T-helper 2 cell treated with Interferon-gamma antibody and Interleukin-4, amounts not matched to agents 5 μg/mL and 100 μg/mL, for 36 hours (primary cell): ENCODE measurements around the gene ANKRD24.
"Not testable (repeated sequence)": the region's sequence is repeated elsewhere in the genome, so short reads cannot be mapped to it uniquely, and the experiment has no call there.

Experiments
- DNase-seq: peaks from one replicate; pipeline ENCODE4 v3.0.0; 2021; ENCODE audit warnings: low spot score
- H3K27ac Mint-ChIP-seq: one replicate; pipeline ENCODE4 v1.8.0; 2021; ENCODE audit warnings: mild to moderate bottlenecking, mixed read lengths
- H3K27me3 Mint-ChIP-seq: one replicate; pipeline ENCODE4 v1.8.0; 2021; ENCODE audit warnings: low read depth, mixed read lengths
- H3K36me3 Mint-ChIP-seq: one replicate; pipeline ENCODE4 v1.8.0; 2021; ENCODE audit warnings: low read depth, mixed read lengths
- H3K4me1 Mint-ChIP-seq: one replicate; pipeline ENCODE4 v1.8.0; 2021; ENCODE audit warnings: low read depth, mixed read lengths
- H3K4me3 Mint-ChIP-seq: one replicate; pipeline ENCODE4 v1.8.0; 2022; ENCODE audit warnings: mild to moderate bottlenecking, moderate library complexity, mixed read lengths
- H3K9me3 Mint-ChIP-seq: one replicate; pipeline ENCODE4 v1.8.0; 2021; ENCODE audit warnings: mixed read lengths

ANKRD24 gene

DNA sequence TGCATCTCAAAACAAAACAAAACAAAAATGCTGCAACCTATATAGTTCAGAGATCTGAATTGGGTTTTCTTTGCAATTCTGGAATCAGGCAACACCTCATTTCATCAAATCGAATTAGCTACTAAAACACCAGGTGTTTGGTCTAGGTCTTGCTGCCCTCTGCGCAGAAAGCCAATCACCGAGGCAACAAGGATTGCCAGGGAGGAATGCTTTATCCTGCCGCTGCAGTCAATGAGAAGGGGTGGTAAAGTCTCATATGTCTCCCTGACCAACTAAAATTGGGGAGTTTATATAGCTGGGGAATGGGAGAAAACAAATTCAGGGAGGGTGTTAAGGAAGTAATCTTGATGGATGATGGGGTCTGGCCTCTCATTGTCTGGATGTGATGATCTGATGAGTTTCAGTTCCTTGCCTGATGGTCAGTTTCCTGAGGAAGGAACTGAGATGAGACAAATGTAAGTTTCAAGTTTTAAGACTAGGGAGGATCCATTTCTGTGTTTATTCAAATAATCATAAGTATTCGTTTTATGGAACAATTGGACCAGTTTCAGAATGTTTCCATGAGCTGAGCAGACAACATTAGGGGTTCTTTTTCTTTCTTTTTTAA, 59.4 kb downstream of the ANKRD24 start:
- Mint-ChIP-seq H3K4me1 (peaks cover 6% of the 10 kb centered on the region), H3K36me3 (peaks cover 1% of the 10 kb centered on the region), H3K4me3 (no peak overlapping the region), H3K27me3 (no peaks in the 10 kb centered on the region), H3K9me3 (peaks cover 5% of the 10 kb centered on the region), H3K27ac (no peak overlapping the region)
- no peak for DNase-seq

DNA sequence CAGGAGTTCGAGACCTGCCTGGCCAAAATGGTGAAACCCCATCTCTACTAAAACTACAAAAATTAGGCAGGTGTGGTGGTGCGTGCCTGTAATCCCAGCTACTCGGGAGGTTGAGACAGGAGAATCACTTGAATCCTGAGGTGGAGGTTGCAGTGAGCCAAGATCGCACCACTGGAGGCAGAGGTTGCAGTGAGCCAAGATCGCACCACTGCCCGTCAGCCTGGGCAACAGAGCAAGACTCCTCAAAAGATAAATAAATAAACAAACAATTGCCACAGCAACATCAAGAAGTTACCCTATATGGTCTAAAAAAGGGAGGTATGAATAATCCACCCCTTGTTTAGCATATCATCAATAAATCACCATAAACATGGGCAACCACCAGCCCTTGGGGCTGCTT, 63.4 kb downstream of the ANKRD24 start:
- DNase-seq, H3K27ac Mint-ChIP-seq, H3K4me3 Mint-ChIP-seq, H3K9me3 Mint-ChIP-seq, H3K27me3 Mint-ChIP-seq: not testable (repeated sequence)
- Mint-ChIP-seq H3K4me1 (peaks cover 13% of the 10 kb centered on the region), H3K36me3 (peaks cover 26% of the 10 kb centered on the region)

- H3K9me3 Mint-ChIP-seq = peaks cover 2% of the 10 kb centered on the region
- H3K27ac Mint-ChIP-seq = peak within 1 kb of the TSS; percentile 99
- DNase-seq = peak; percentile 99
- peaks cover 13% of the 10 kb centered on the region for H3K4me1 Mint-ChIP-seq
- H3K4me3 Mint-ChIP-seq = peak within 1 kb of the TSS; percentile 92
- H3K36me3 Mint-ChIP-seq = peaks cover 32% of the 10 kb centered on the region
- H3K27me3 Mint-ChIP-seq = no peaks in the 10 kb centered on the region
These were observed 64.5 kb downstream of the ANKRD24 start, which contains the start of gene YJU2 for GRCh38 chr19:4246767-4247593. Gene YJU2 (plus strand): TSS chr19:4247080. CDS start chr19:4247147, 67 bp downstream.

GRCh38 chr19:4256563-4256962, 74.1 kb downstream of the ANKRD24 start:
- no peaks in the 10 kb centered on the region for H3K4me1 Mint-ChIP-seq
- peaks cover 10% of the 10 kb centered on the region for H3K9me3 Mint-ChIP-seq
- H3K36me3 Mint-ChIP-seq = peaks cover 52% of the 10 kb centered on the region
- no peak overlapping the region for H3K4me3 Mint-ChIP-seq
- H3K27ac Mint-ChIP-seq = no peak overlapping the region
- DNase-seq = no peak
- no peaks in the 10 kb centered on the region for H3K27me3 Mint-ChIP-seq

GRCh38 chr19:4257025-4257424, 74.5 kb downstream of the ANKRD24 start:
- peaks cover 10% of the 10 kb centered on the region for H3K9me3 Mint-ChIP-seq
- DNase-seq = no peak
- peaks cover 48% of the 10 kb centered on the region for H3K36me3 Mint-ChIP-seq
- H3K4me3 Mint-ChIP-seq = no peak overlapping the region
- no peak overlapping the region for H3K27ac Mint-ChIP-seq
- H3K4me1 Mint-ChIP-seq = no peaks in the 10 kb centered on the region
- no peaks in the 10 kb centered on the region for H3K27me3 Mint-ChIP-seq

DNA sequence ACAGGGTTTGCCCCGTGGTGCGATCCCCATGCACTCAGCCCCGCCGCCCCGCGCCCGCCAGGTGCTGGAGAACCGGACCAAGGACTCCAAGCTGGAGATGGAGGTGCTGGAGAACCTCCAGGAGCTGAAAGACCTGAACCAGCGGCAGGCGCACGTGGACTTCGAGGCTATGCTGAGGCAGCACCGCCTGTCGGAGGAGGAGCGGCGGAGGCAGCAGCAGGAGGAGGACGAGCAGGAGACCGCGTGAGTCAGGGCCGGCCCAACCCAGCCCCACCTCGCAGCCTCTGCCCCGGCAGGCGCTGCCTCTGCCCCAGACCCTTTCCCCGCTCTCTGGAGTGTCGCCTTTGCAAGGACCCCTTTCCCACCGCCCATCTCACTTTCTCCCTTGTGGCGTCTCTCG, 75.7 kb downstream of the ANKRD24 start:
- peaks cover 39% of the 10 kb centered on the region for H3K36me3 Mint-ChIP-seq
- no peak for DNase-seq
- H3K27ac Mint-ChIP-seq = no peak overlapping the region
- H3K27me3 Mint-ChIP-seq = no peaks in the 10 kb centered on the region
- H3K4me3 Mint-ChIP-seq = no peak overlapping the region
- H3K9me3 Mint-ChIP-seq = peaks cover 10% of the 10 kb centered on the region
- H3K4me1 Mint-ChIP-seq = no peaks in the 10 kb centered on the region

- H3K27ac Mint-ChIP-seq = no peak overlapping the region
- H3K9me3 Mint-ChIP-seq = no peaks in the 10 kb centered on the region
- H3K4me3 Mint-ChIP-seq = no peak overlapping the region
- no peak for DNase-seq
- H3K36me3 Mint-ChIP-seq = peaks cover 29% of the 10 kb centered on the region
- no peaks in the 10 kb centered on the region for H3K27me3 Mint-ChIP-seq
- H3K4me1 Mint-ChIP-seq = peaks cover 4% of the 10 kb centered on the region
These were observed 78.2 kb downstream of the ANKRD24 start for GRCh38 chr19:4260613-4261191.

DNA sequence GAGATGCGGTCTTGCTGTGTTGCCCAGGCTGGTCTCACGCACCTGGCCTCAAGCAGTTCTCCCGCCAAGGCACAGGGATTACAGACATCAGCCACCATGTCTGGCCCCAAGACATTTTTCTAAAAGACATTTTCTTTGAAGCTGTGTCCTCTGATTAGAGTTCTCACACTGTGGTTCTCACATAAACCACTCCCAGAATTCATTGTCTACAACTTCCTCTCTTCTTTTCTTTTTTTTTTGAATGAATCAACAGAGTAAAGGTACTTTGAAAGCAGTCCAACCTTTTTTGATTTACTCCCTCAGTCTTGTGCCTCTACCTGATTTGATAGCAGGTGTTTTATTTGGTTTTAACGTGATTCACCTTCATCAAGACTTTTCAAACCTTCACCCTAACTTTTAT, 82.3 kb downstream of the ANKRD24 start:
- peaks cover 6% of the 10 kb centered on the region for H3K4me1 Mint-ChIP-seq
- H3K9me3 Mint-ChIP-seq = no peaks in the 10 kb centered on the region
- peak overlapping the region; percentile 64 for H3K27ac Mint-ChIP-seq
- no peaks in the 10 kb centered on the region for H3K27me3 Mint-ChIP-seq
- no peak overlapping the region for H3K4me3 Mint-ChIP-seq
- no peak for DNase-seq
- peaks cover 31% of the 10 kb centered on the region for H3K36me3 Mint-ChIP-seq

GRCh38 chr19:4266253-4267000, 83.9 kb downstream of the ANKRD24 start:
- H3K9me3 Mint-ChIP-seq = no peaks in the 10 kb centered on the region
- peaks cover 31% of the 10 kb centered on the region for H3K36me3 Mint-ChIP-seq
- DNase-seq = no peak
- H3K4me3 Mint-ChIP-seq = no peak overlapping the region
- H3K27me3 Mint-ChIP-seq = no peaks in the 10 kb centered on the region
- peaks cover 6% of the 10 kb centered on the region for H3K4me1 Mint-ChIP-seq
- H3K27ac Mint-ChIP-seq = no peak overlapping the region

- Mint-ChIP-seq H3K9me3 (no peaks in the 10 kb centered on the region), H3K27me3 (no peaks in the 10 kb centered on the region), H3K27ac (no peak overlapping the region), H3K4me1 (peaks cover 6% of the 10 kb centered on the region), H3K36me3 (peaks cover 37% of the 10 kb centered on the region), H3K4me3 (no peak overlapping the region)
- peak; percentile 33 for DNase-seq
These were observed 84.8 kb downstream of the ANKRD24 start for GRCh38 chr19:4267101-4267900.

DNA sequence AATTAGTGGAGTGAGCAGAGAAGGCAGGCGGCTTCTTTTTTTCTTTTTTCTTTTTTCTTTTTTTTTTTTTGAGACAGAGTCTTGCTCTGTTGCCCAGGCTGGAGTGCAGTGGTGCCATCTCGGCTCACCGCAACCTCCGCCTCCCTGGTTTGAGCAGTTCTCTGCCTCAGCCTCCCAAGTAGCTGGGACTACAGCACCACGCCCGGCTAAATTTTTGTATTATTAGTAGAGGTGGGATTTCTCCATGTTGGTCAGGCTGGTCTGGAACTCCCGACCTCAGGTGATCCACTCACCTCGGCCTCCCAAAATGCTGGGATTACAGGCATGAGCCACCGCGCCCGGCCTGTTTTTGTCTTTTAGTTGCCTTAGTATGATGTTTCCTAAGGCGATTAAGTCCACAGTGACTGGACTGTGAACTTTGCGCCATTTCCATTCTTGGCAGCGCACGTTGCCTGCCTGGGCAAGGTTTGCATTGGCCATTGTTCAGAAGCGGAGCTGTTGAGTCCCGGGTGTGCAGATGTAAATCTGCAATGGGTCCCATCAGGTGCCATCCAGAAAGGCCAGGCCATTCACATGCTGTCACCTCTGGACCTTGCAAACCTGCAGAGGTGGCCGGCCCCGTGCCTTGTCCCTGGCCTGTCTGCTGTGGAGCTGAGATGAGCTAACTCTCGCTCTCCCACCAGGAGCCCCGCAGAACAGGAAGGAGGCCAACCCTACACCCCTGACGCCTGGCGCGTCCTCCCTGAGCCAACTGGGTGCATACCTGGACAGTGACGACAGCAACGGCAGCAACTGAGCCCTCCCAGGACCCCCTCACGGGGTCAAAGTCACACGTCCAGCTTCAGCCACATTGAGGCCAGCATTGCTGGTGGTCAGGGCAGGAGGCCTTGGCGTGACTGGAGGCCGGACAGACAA, 85.7 kb downstream of the ANKRD24 start:
- Mint-ChIP-seq H3K27ac (no peak overlapping the region), H3K9me3 (no peaks in the 10 kb centered on the region), H3K27me3 (no peaks in the 10 kb centered on the region)

GRCh38 chr19:4268816-4269430, 86.4 kb downstream of the ANKRD24 start:
- Mint-ChIP-seq H3K27ac (no peak overlapping the region), H3K4me3 (no peak overlapping the region), H3K9me3 (no peaks in the 10 kb centered on the region), H3K4me1 (peaks cover 6% of the 10 kb centered on the region), H3K36me3 (peaks cover 34% of the 10 kb centered on the region), H3K27me3 (no peaks in the 10 kb centered on the region)
- DNase-seq = no peak

More for the DNA sequence above, 85.7 kb downstream of the ANKRD24 start:
- Mint-ChIP-seq H3K36me3 (peaks cover 37% of the 10 kb centered on the region), H3K4me1 (peaks cover 6% of the 10 kb centered on the region), H3K4me3 (no peak overlapping the region)
- DNase-seq = no peak
